OCI-LY7 (cell line): ENCODE results near the gene PAXX. TPM values are rescaled to one million over a fixed set of nuclear protein-coding genes. Genes with fewer than 3 reads are reported as not detected.

ENCODE experiments used
- BruUV-seq: library from RNA; stranded (reverse); fragments of 400-500 nt; replicated peaks from 2 replicates; lab custom pipeline; 2021; lab: Mats Ljungman, UMichigan
- CTCF ChIA-PET: fragments of 300-600 bp; sonication (Branson Sonifier 250); formaldehyde crosslinking; loops from one replicate; lab custom pipeline; 2022; ENCODE audit warnings: antibody characterized with exemption; ENCODE audit not compliant: unreplicated experiment; lab: Charles Lee
- POLR2A ChIA-PET: fragments of 300-600 bp; sonication (Branson Sonifier 250); formaldehyde crosslinking; loops from one replicate; lab custom pipeline; 2022; ENCODE audit warnings: antibody characterized with exemption; lab: Charles Lee
- DNase-seq: peaks from one replicate; pipeline ENCODE4 v3.0.0-alpha.2; 2015; ENCODE audit warnings: low spot score
- H2AFZ ChIP-seq: fragments of 200-600 bp; sonication (generic), shearing (Covaris generic); 2 replicates; pipeline ENCODE4 v1.6.1; 2014; ENCODE audit warnings: mild to moderate bottlenecking, antibody characterized with exemption, low read length, moderate library complexity
- H3K27ac ChIP-seq: fragments of 200-600 bp; sonication (generic); 2 replicates; pipeline ENCODE4 v1.5.1; 2014; ENCODE audit warnings: mixed run types, low read depth, mild to moderate bottlenecking, moderate library complexity, low read length, inconsistent platforms; ENCODE audit not compliant: poor library complexity, severe bottlenecking
- H3K36me3 ChIP-seq: fragments of 200-600 bp; sonication (generic); 2 replicates; pipeline ENCODE4 v1.6.1; 2014; ENCODE audit warnings: mild to moderate bottlenecking, antibody characterized with exemption, low read length, moderate library complexity, mixed read lengths; ENCODE audit not compliant: insufficient read depth
- H3K4me1 ChIP-seq: fragments of 200-600 bp; sonication (generic); 2 replicates; pipeline ENCODE4 v1.5.1; 2014; ENCODE audit warnings: mild to moderate bottlenecking, low read length; ENCODE audit not compliant: insufficient read depth, poor library complexity, severe bottlenecking
- H3K4me2 ChIP-seq: fragments of 200-600 bp; sonication (generic); 2 replicates; pipeline ENCODE4 v1.6.1; 2014; ENCODE audit warnings: mild to moderate bottlenecking, low read length
- H3K4me3 ChIP-seq: fragments of 200-600 bp; sonication (generic); 2 replicates; pipeline ENCODE4 v1.5.1; 2014; ENCODE audit warnings: mild to moderate bottlenecking, low read depth, low read length; ENCODE audit not compliant: poor library complexity, severe bottlenecking
- H3K79me2 ChIP-seq: fragments of 200-600 bp; sonication (generic); 2 replicates; pipeline ENCODE4 v1.6.1; 2016; ENCODE audit warnings: low read depth, mild to moderate bottlenecking, low read length, moderate library complexity, mixed read lengths; ENCODE audit not compliant: insufficient read depth
- H3K9me2 ChIP-seq: fragments of 200-600 bp; sonication (generic); 2 replicates; pipeline ENCODE4 v1.6.1; 2016; ENCODE audit warnings: mild to moderate bottlenecking, low read length, mixed read lengths; ENCODE audit not compliant: insufficient read depth
- H3K9me3 ChIP-seq: fragments of 200-600 bp; sonication (generic); 2 replicates; pipeline ENCODE4 v1.6.1; 2014; ENCODE audit warnings: mild to moderate bottlenecking, mixed run types, low read length, mixed read lengths
- H4K20me1 ChIP-seq: fragments of 200-600 bp; sonication (generic); 2 replicates; pipeline ENCODE4 v1.6.1; 2014; ENCODE audit warnings: mild to moderate bottlenecking, antibody characterized with exemption, low read length, moderate library complexity, mixed read lengths; ENCODE audit not compliant: insufficient read depth
- EZH2phosphoT487 ChIP-seq: fragments of 200-600 bp; sonication (generic); IDR thresholded peaks from 2 replicates; pipeline ENCODE4 v1.6.1; 2018; ENCODE audit warnings: low read depth, borderline replicate concordance, mild to moderate bottlenecking, mixed run types, antibody characterized with exemption, low read length, moderate library complexity, mixed read lengths
- intact Hi-C: fragments of 100-400 bp; cut with micrococcal nuclease; formaldehyde crosslinking; loops from one replicate; pipeline ENCODE4 v1.10.0; 2022; ENCODE audit not compliant: unreplicated experiment
- total RNA-seq, 2 experiments: library from RNA; depleted of rRNA in 1 of 2; stranded (reverse); fragments of >200 nt in 1 of 2; shearing (Covaris generic) in 1 of 2; gene quantifications; 2 replicates each; pipeline ENCODE4 v1.2.3, GENCODE V29; 2014 to 2022
- TF ChIP-seq, protein P1 (sequence below): fragments of 200-600 bp; sonication (generic); conservative IDR thresholded peaks from 2 replicates; pipeline ENCODE4 v1.5.1; 2014; ENCODE audit warnings: mild to moderate bottlenecking, antibody characterized with exemption, low read length, moderate library complexity, mixed read lengths

PAXX gene
- total RNA-seq, 2 experiments from 2014 or later, result 45.7 to 63.5 TPM

DNA sequence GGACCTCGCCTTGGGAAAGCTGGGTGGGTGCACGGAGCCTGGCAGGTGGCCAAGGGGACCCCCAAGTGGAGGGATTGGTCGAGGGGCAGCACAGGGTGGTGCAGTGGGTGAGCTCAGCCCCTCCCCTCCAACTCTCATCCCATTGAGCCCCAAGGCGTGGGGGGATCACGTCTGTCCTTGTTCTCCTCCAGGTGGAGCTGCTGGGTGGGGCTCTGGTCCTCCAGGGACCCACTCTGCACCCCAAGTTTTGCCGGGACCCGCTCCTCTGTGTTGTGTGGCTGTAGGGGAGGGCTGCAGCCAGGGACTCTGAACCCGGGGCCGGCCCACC lies 43.2 kb downstream of the PAXX start:
- H3K4me3 ChIP-seq, result no peak overlapping the region
- H3K9me2 ChIP-seq, result no peaks in the 10 kb centered on the region
- H3K27ac ChIP-seq, result no peak overlapping the region
- TF ChIP-seq EZH2phosphoT487, result no peak
- TF ChIP-seq, protein P1, sequence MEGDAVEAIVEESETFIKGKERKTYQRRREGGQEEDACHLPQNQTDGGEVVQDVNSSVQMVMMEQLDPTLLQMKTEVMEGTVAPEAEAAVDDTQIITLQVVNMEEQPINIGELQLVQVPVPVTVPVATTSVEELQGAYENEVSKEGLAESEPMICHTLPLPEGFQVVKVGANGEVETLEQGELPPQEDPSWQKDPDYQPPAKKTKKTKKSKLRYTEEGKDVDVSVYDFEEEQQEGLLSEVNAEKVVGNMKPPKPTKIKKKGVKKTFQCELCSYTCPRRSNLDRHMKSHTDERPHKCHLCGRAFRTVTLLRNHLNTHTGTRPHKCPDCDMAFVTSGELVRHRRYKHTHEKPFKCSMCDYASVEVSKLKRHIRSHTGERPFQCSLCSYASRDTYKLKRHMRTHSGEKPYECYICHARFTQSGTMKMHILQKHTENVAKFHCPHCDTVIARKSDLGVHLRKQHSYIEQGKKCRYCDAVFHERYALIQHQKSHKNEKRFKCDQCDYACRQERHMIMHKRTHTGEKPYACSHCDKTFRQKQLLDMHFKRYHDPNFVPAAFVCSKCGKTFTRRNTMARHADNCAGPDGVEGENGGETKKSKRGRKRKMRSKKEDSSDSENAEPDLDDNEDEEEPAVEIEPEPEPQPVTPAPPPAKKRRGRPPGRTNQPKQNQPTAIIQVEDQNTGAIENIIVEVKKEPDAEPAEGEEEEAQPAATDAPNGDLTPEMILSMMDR, result peak; percentile 60
- H3K4me2 ChIP-seq, result no peak overlapping the region
- no peak overlapping the region for H2AFZ ChIP-seq
- CTCF ChIA-PET, result interaction anchor here (0.6 to 1.5 kb wide), 8 partner anchors 8 to 342 kb away, joined by 3 to 8 read pairs (median 3); partner anchors contain the start of gene FBXW5
- no TSS peak for BruUV-seq
- POLR2A ChIA-PET, result no interaction called here
- H3K4me1 ChIP-seq, result peaks cover 26% of the 10 kb centered on the region
- H3K79me2 ChIP-seq, result no peaks in the 10 kb centered on the region
- no peaks in the 10 kb centered on the region for H3K9me3 ChIP-seq
- no peaks in the 10 kb centered on the region for H4K20me1 ChIP-seq
- intact Hi-C loops, result loop anchor here (1.0 kb wide), 1 partner anchor 248 kb away; no protein-coding TSS in a partner anchor
- H3K36me3 ChIP-seq, result no peaks in the 10 kb centered on the region
- DNase-seq, result no peak

DNA sequence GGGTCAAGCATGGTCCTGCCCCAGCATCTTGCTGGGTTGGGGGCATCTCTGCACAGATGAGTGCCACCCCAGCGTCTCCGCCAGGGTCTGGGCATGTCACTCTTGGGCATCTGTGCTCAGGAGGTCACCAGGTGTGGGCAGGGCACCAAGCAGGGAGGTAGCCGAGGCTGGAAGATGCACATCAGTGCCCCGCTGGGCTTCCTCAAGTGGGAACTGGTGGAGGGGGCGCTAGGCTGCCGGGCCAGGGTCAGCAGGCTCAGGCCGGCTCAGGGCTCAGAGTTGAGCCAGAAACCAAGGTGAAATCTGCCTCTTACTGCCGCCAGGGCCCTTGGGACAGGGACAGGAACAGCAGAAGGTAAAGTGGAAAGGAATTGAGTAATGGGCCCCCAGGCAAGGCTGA lies 43.7 kb downstream of the PAXX start:
- H3K4me1 ChIP-seq, result peaks cover 22% of the 10 kb centered on the region
- H3K4me2 ChIP-seq, result no peak overlapping the region
- ChIA-PET POLR2A (no interaction called here), CTCF (interaction anchor here (0.6 to 1.5 kb wide), 7 partner anchors 8 to 88 kb away, joined by 3 to 8 read pairs (median 3); no protein-coding TSS in a partner anchor)
- no peak overlapping the region for H3K4me3 ChIP-seq
- no peak for TF ChIP-seq EZH2phosphoT487
- TF ChIP-seq, protein P1, result no peak
- H3K79me2 ChIP-seq, result no peaks in the 10 kb centered on the region
- H2AFZ ChIP-seq, result no peak overlapping the region
- no peak for DNase-seq
- no peaks in the 10 kb centered on the region for H3K9me2 ChIP-seq
- no peak overlapping the region for H3K27ac ChIP-seq
- no peaks in the 10 kb centered on the region for H3K36me3 ChIP-seq
- no TSS peak for BruUV-seq
- intact Hi-C loops, result loop anchor here (1.0 kb wide), 1 partner anchor 249 kb away; no protein-coding TSS in a partner anchor
- H3K9me3 ChIP-seq, result no peaks in the 10 kb centered on the region
- H4K20me1 ChIP-seq, result no peaks in the 10 kb centered on the region

DNA sequence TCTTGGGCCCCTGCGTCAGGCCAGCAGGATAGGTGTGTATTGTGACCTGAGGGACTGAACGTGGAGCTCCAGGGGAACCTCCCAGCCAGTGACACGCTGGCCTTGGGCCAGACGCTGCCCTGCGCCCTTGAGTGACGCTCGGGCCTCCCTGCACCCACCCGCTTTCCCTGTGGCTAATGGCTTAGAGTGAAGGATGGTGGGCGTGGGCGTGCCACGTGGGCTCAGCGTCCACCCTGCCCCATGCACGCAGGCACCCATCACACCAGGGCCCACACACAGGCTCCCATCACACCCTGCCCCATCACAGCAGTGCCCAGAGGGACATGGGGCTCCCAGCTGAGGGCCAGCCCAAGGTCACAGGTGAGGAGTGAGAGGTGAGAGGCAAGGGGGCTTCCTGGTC lies 44.8 kb downstream of the PAXX start:
- TF ChIP-seq EZH2phosphoT487, result no peak
- TF ChIP-seq, protein P1, result no peak
- DNase-seq, result no peak
- Histone ChIP-seq H3K9me3 (no peaks in the 10 kb centered on the region), H3K79me2 (no peaks in the 10 kb centered on the region), H3K36me3 (no peaks in the 10 kb centered on the region), H3K27ac (no peak overlapping the region), H3K4me1 (peaks cover 19% of the 10 kb centered on the region), H3K4me2 (no peak overlapping the region), H2AFZ (no peak overlapping the region), H3K9me2 (no peaks in the 10 kb centered on the region), H3K4me3 (no peak overlapping the region), H4K20me1 (no peaks in the 10 kb centered on the region)
- no TSS peak for BruUV-seq
- ChIA-PET POLR2A (interaction anchor here (1.1 kb wide), 1 partner anchor 283 kb away, joined by 4 read pairs; no protein-coding TSS in a partner anchor), CTCF (interaction anchor here (0.6 to 1.1 kb wide), 2 partner anchors 25 to 62 kb away, joined by 3 to 4 read pairs; no protein-coding TSS in a partner anchor)
- intact Hi-C loops, result no loop called here
